ENCODE data around the gene POC1B.
A peak's percentile ranks its signal among the peaks of the same experiment; 100 is the strongest.
"Not testable (repeated sequence)": the region's sequence is repeated elsewhere in the genome, so short reads cannot be mapped to it uniquely, and the experiment has no call there.

Gene POC1B

GRCh38 chr12:89461649-89462612 lies 63.9 kb downstream of the POC1B start:
- DNase-seq (ENCODE audit: low spot score) = peak; percentile 68

GRCh38 chr12:89461190-89461589 lies 64.7 kb downstream of the POC1B start:
- no peak for DNase-seq (ENCODE audit: low spot score)

- DNase-seq (ENCODE audit: low spot score) = not testable (repeated sequence)
Measured at GRCh38 chr12:89459279-89459678, 66.6 kb downstream of the POC1B start.

GRCh38 chr12:89456565-89456964 lies 69.3 kb downstream of the POC1B start:
- DNase-seq (ENCODE audit: low spot score) = no peak

- no peak for DNase-seq (ENCODE audit: low spot score)
Measured at GRCh38 chr12:89454080-89454848, 71.6 kb downstream of the POC1B start.

GRCh38 chr12:89453121-89453978 lies 72.5 kb downstream of the POC1B start:
- no peak for DNase-seq (ENCODE audit: low spot score)

GRCh38 chr12:89451841-89452251 lies 74.0 kb downstream of the POC1B start:
- no peak for DNase-seq (ENCODE audit: low spot score)

- DNase-seq (ENCODE audit: low spot score) = no peak
Measured at GRCh38 chr12:89450907-89451306, 74.9 kb downstream of the POC1B start.

GRCh38 chr12:89448951-89449371 lies 76.9 kb downstream of the POC1B start:
- DNase-seq (ENCODE audit: low spot score) = no peak

- no peak for DNase-seq (ENCODE audit: low spot score)
Measured at GRCh38 chr12:89448526-89448925, 77.3 kb downstream of the POC1B start.

- DNase-seq (ENCODE audit: low spot score) = no peak
Measured at GRCh38 chr12:89439941-89440340, 85.9 kb downstream of the POC1B start.

GRCh38 chr12:89437231-89437630 lies 88.6 kb downstream of the POC1B start:
- no peak for DNase-seq (ENCODE audit: low spot score)

- DNase-seq (ENCODE audit: low spot score) = no peak
Measured at GRCh38 chr12:89436062-89436461, 89.8 kb downstream of the POC1B start.

- DNase-seq (ENCODE audit: low spot score) = no peak
Measured at GRCh38 chr12:89433634-89434033, 92.2 kb downstream of the POC1B start.

GRCh38 chr12:89432396-89432795 lies 93.5 kb downstream of the POC1B start:
- DNase-seq (ENCODE audit: low spot score) = no peak

- no peak for DNase-seq (ENCODE audit: low spot score)
Measured at GRCh38 chr12:89429528-89429927, 96.3 kb downstream of the POC1B start.

GRCh38 chr12:89427508-89428156 lies 98.2 kb downstream of the POC1B start:
- peak; percentile 18 for DNase-seq (ENCODE audit: low spot score)

GRCh38 chr12:89424846-89425245 lies 101.0 kb downstream of the POC1B start:
- no peak for DNase-seq (ENCODE audit: low spot score)

- DNase-seq (ENCODE audit: low spot score) = no peak
Measured at GRCh38 chr12:89424389-89424788, 101.5 kb downstream of the POC1B start.

GRCh38 chr12:89421092-89421835 lies 104.6 kb downstream of the POC1B start:
- no peak for DNase-seq (ENCODE audit: low spot score)
